GM04503 (cell line): Measurements from ENCODE around the gene TANGO2.

Source experiments
- DNase-seq: peaks from one replicate; pipeline ENCODE4 v3.0.0-alpha.2; 2012; ENCODE audit warnings: low read depth

The TANGO2 gene

DNA sequence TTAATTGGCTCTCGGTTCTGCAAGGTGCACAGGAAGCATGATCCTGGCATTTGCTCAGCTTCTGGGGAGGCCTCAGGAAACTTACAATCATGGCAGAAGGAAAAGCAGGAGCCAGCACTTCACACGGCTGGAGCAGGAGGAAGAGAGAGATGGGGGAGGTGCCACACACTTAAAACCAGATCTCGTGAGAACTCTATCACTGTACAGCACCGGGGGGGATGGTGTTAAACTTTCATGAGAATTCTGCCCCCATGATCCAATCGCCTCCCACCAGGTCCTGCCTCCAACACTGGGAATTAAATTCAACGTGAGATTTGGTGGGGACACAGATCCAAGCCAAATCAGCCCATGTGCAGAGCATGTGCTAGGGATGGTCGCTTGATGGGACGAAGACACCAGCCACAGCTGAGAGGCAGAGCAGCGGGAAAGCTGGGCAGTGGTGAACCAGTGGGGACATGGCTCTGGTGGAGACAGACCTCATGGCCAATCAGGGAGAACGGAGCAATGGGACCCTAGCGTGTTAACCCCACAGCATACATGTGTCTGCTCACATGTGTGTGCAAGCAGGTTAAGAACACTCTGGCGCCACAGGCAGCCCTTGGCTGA lies 6.2 kb downstream of the TANGO2 start:
- DNase-seq, result no peak

- DNase-seq, result no peak
Observed at GRCh38 chr22:20027966-20028854, 7.3 kb downstream of the TANGO2 start.

DNA sequence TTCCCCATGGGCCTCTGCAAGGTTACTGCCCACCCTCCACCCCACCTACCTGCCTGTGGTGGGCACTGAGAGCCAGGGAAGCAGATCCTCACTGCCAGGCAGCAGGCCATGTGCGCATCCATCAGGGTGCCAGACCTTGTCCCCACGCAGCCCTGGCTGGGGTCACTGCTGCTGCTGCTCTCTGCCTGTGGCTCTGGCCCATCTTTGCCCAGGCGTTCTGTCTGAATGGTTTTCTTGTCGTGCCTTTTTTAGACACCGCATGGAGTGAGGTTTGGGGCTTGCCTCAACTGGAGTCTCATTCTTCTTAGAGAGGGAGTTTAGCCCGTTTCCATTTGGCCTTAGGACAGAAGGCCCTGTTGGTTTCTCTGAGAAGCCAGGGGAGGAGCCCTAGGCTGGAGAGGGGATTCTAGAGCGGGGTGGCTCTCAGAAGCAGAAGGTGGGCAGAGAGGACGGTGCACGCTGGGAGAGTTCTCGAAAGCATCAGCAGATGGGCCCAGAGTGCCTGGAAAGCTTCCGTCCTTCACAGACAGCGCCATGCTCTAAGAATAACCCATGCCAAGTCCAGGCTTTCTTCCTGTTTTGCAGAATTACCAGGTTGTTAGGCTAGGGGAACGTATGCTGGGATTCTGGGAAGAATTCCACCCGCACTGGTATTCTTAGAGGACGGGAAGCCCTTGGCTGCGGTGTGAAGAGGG lies 8.1 kb downstream of the TANGO2 start:
- no peak for DNase-seq

GRCh38 chr22:20029550-20030225 lies 8.8 kb downstream of the TANGO2 start:
- no peak for DNase-seq

DNA sequence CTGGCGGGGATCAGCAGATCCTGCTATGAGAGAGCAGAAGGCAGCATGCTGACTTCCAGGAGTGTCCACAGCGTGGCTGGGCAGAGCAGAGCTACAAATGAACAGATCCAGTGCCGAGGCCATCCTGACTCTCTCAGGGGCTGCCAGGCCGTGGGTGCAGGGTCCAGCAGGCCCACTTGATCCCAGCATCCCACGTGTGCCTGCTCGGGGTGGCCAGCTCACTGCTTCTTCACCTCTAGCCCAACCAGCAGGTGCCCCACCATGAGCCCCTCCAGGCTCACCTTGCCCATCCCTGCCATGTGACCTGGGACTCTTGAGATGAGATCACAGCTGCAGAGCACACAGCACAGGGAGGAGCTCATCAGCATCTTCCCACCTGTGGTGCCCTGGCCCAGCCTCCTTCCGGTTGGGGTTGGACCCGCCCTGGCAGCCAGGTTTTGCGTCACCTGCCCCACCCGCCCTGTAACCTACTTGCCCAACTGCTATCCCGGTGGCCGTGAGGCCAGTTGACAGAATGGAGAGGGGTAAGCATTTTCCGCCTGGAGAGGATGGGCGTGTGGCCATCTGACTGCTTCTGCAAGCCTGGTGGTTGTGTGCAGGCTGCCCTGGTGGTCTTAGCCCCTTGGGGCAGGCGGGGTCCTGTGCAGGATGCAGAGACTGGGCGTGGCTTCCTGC lies 11.0 kb downstream of the TANGO2 start:
- no peak for DNase-seq

DNA sequence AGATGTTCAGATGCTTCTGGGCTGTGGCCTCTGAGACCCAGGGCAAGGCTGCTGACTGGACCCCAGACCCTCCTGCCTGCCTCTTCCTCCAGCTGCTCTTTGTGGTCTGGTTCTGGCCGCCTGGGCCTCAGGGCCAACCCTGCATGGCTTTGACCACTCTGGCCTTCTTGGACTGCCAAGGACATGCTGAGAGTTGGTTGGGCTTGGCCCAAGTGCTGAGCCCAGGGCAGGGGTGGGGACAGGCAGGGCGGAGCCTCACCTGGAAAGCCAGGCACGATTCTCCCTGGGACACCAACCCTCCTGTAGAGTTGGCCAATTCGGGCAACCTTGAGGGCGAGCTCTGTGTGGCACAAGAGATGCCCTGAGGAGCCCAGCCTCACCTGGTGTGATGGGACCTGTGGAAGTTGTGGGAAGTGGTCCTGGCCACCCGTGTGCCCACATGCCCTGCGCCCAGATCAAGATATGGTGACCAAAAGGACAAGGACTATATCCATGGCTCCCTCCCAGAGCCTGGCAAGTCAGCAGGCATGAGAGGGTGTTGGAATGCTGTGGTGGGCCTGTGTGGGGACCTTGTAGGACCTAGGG lies 11.6 kb downstream of the TANGO2 start:
- no peak for DNase-seq

DNA sequence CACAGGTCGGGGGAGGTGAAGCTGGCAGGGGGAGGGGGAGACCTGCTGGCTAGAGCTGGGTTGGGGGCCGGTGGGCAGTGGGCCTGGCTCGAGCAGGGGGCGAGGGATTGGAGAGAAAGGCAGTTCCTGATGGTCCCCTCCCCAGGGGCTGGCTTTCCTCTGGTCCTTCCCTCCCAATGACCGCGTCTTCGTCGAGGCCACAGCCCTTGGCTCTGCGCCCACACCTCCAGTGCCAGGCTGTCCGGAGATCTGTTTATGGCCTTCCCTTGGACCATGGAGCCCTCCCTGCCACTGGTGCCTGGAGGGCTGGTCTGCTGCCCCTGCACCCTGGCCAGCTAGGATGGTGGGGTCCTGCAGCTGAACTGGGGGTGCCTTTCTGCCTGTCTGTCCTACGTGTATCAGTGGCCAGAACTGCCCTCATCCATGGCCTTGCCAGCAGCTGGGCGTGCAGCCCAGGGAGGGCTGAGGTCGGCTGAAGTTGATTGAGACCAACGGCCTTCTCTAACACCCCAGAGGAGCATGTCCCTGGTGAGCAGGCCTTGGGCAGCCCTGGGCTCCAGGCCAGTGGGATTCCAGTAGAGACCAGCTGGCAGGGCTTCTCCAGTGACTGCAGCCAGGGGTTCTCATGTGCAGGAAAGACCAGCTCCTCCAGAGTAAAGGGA lies 12.3 kb downstream of the TANGO2 start:
- DNase-seq, result no peak

- DNase-seq, result no peak
Observed at GRCh38 chr22:20034143-20034542, 13.2 kb downstream of the TANGO2 start.

DNA sequence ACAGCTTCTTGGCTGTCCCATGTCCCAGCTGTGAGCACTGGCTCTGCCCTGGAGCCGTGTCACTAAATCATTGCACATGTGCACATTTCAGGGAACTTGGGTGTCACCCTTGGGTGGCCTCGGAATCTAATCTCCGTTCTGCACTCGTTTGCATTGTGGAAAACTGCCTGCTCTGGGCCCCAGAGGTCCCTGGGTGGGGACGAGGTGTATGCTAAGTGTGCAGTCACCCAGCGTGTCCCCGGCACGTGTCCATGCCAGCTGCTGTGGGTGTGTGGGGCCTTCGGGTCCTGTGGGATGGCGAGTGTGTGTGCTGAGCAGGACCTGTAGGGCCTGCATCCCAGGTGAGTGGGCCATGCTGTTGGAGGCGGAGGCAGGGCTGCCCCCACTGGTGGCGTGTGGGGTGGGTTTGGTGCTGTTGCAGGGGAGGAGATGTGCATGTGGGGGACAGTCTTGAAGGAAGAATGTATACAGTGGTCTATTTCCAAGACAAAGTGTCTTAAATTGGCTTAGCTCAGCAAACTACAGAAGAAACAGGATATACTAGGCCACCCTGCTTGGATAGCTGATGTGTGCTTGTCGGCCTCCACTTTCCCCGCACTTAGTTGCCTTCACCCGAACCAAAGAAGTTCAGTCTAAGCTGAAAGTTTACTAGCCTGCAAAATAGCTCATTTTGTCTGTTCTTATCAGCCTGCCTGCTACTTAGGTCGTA lies 14.6 kb downstream of the TANGO2 start:
- DNase-seq, result no peak

GRCh38 chr22:20036084-20036482 lies 15.2 kb downstream of the TANGO2 start:
- DNase-seq, result no peak

GRCh38 chr22:20036535-20037392 lies 15.9 kb downstream of the TANGO2 start:
- DNase-seq, result no peak

- no peak for DNase-seq
Observed at GRCh38 chr22:20037419-20037818, 16.5 kb downstream of the TANGO2 start.

DNA sequence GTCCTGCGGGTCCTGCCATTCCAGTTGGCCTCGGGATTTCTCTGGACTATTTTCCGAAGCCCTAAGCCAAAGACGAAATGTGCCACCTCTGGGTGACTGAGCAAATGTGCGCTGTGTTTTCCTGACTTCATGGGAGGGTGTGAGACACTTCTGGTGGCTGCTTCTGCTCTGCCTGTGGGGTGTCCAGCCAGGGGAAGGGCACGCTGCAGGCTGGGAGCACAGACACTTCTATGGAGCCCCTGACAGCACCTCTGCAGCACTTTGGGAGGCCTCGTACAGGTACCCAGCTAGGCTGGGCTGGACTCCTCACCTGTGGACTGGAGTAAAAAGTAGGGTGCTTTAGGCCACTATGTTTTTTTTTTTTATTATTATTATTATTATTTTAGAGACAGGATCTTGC lies 17.7 kb downstream of the TANGO2 start:
- no peak for DNase-seq

DNA sequence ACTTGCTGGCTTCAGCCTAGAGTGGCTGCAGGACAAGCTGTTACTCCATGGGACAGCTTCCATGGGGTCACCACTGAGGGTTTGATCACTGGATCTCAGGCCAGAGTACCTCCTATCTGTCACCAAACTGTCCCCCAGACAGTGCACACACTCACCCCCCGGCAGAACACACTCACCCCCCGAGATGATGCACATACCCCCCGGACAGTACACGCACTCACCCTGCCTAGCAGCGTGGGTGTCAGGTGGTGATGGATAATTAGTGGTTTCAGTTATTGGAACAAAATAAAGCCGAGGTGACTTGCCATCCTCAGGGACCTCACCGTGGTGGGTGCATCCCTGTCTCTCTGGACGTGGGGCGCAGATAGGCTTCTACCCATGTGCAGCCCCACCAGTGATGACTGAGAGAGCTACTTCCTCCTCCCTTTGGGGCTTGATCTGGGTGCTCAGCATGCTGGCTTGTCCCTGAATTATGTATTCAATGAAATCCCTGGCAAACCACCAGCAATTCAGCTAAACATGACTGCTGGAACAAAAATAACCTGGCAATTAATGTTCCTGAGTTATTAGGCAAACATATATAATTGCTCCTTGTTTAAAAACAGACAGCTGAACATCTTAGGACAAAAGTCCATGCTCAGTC lies 18.9 kb downstream of the TANGO2 start:
- DNase-seq, result no peak

GRCh38 chr22:20040327-20041200 lies 19.7 kb downstream of the TANGO2 start:
- no peak for DNase-seq

GRCh38 chr22:20043057-20043996 lies 22.4 kb downstream of the TANGO2 start:
- no peak for DNase-seq

DNA sequence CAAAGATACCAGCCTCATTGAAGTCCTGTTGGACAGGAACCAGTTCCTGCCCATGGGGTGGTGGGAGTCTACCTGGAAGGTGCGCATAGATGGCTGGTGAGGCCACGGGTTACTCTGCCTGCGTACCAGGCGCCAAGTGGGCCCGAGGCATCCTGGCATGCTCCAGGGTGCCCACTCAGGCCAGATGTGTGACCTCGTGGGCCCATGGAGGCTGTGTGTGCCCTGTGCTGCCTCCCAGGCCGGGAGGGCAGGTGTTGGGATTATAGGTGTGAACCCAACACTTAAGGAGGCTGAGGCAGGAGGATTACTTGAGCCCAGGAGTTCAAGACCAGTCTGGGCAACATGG lies 23.1 kb downstream of the TANGO2 start:
- no peak for DNase-seq
